PC-3 (cell line): ENCODE data around the gene TANGO2. TPM values are rescaled to one million over a fixed set of nuclear protein-coding genes. Genes with fewer than 3 reads are reported as not detected.

Experiments
- ATAC-seq: fragments of 200-7000 bp; cut with Tn5 transposase; 2 replicates; pipeline ENCODE4 v1.9.1; 2020; ENCODE audit warnings: mild to moderate bottlenecking, moderate library complexity
- BruUV-seq: library from RNA; stranded (reverse); fragments of 400-500 nt; replicated peaks from 2 replicates; lab custom pipeline; 2021; lab: Mats Ljungman, UMichigan
- CTCF ChIA-PET: fragments of 300-600 bp; sonication (Branson Sonifier 250); formaldehyde crosslinking; loops from one replicate; lab custom pipeline; 2022; ENCODE audit warnings: antibody characterized with exemption; lab: Charles Lee
- POLR2A ChIA-PET: fragments of 300-600 bp; sonication (Branson Sonifier 250); formaldehyde crosslinking; loops from one replicate; lab custom pipeline; 2022; ENCODE audit warnings: antibody characterized with exemption; ENCODE audit not compliant: unreplicated experiment; lab: Charles Lee
- DNase-seq: peaks from one replicate; pipeline ENCODE4 v3.0.0-alpha.2; 2015
- H2AFZ ChIP-seq: fragments of 300-600 bp; sonication (generic); 2 replicates; pipeline ENCODE4 v1.6.0; 2016; ENCODE audit warnings: antibody characterized with exemption, low read length
- H3F3A ChIP-seq: fragments of 300-600 bp; sonication (generic); one replicate; pipeline ENCODE4 v1.6.0; 2017; ENCODE audit warnings: antibody characterized with exemption, low read length, control low read depth, mild to moderate bottlenecking; ENCODE audit not compliant: unreplicated experiment
- H3K27ac ChIP-seq: fragments of 300-600 bp; sonication (generic); 2 replicates; pipeline ENCODE4 v1.5.1; 2016; ENCODE audit warnings: mild to moderate bottlenecking, low read length
- H3K27me3 ChIP-seq: fragments of 300-600 bp; sonication (generic); 2 replicates; pipeline ENCODE4 v1.6.1; 2016; ENCODE audit warnings: low read length, mixed read lengths
- H3K36me3 ChIP-seq: fragments of 300-600 bp; sonication (generic); 2 replicates; pipeline ENCODE4 v1.6.1; 2016; ENCODE audit warnings: low read depth, mixed run types, low read length, mixed read lengths
- H3K4me1 ChIP-seq: fragments of 300-600 bp; sonication (generic); 2 replicates; pipeline ENCODE4 v1.5.1; 2016; ENCODE audit warnings: low read length; ENCODE audit not compliant: insufficient read depth
- H3K4me2 ChIP-seq: fragments of 300-600 bp; sonication (generic); 2 replicates; pipeline ENCODE4 v1.6.0; 2016; ENCODE audit warnings: low read length
- H3K4me3 ChIP-seq: fragments of 300-600 bp; sonication (generic); 2 replicates; pipeline ENCODE4 v1.5.1; 2016; ENCODE audit warnings: mild to moderate bottlenecking, low read length, mixed read lengths
- H3K79me2 ChIP-seq: fragments of 300-600 bp; sonication (generic); 2 replicates; pipeline ENCODE4 v1.6.1; 2017; ENCODE audit warnings: low read length, mixed read lengths
- H3K9ac ChIP-seq: fragments of 300-600 bp; sonication (generic); 2 replicates; pipeline ENCODE4 v1.6.0; 2016; ENCODE audit warnings: mild to moderate bottlenecking, low read length
- H3K9me2 ChIP-seq: fragments of 300-600 bp; sonication (generic); replicated peaks from 2 replicates; pipeline ENCODE4 v1.6.1; 2016; ENCODE audit warnings: mixed run types, low read length, mixed read lengths
- H3K9me3 ChIP-seq: fragments of 300-600 bp; sonication (generic); 2 replicates; pipeline ENCODE4 v1.6.1; 2016; ENCODE audit warnings: low read length, mixed read lengths
- H4K20me1 ChIP-seq: fragments of 300-600 bp; sonication (generic); 2 replicates; pipeline ENCODE4 v1.6.1; 2016; ENCODE audit warnings: low read length, mixed read lengths
- EZH2 ChIP-seq: fragments of 300-600 bp; sonication (generic); IDR thresholded peaks from one replicate; pipeline ENCODE4 v1.6.1; 2017; ENCODE audit warnings: antibody characterized with exemption, mild to moderate bottlenecking, low read length; ENCODE audit not compliant: unreplicated experiment
- EZH2phosphoT487 ChIP-seq: fragments of 300-600 bp; sonication (generic); IDR thresholded peaks from 2 replicates; pipeline ENCODE4 v1.6.1; 2018; ENCODE audit warnings: mild to moderate bottlenecking, antibody characterized with exemption, low read length, borderline replicate concordance
- intact Hi-C: fragments of 100-400 bp; cut with micrococcal nuclease; formaldehyde crosslinking; loops from 2 replicates; pipeline ENCODE4 v1.9.0; 2023
- total RNA-seq: library from RNA; depleted of rRNA; stranded (reverse); fragments of >200 nt; gene quantifications from 2 replicates; pipeline ENCODE4 v1.2.3, GENCODE V29; 2014
- TF ChIP-seq, protein P1 (sequence below): fragments of 300-600 bp; sonication (generic); conservative IDR thresholded peaks from 2 replicates; pipeline ENCODE4 v1.5.1; 2017; ENCODE audit warnings: antibody characterized with exemption, low read depth, mild to moderate bottlenecking, low read length

Gene TANGO2
- total RNA-seq, 1 experiment from 2014 or later: 23.5 TPM

DNA sequence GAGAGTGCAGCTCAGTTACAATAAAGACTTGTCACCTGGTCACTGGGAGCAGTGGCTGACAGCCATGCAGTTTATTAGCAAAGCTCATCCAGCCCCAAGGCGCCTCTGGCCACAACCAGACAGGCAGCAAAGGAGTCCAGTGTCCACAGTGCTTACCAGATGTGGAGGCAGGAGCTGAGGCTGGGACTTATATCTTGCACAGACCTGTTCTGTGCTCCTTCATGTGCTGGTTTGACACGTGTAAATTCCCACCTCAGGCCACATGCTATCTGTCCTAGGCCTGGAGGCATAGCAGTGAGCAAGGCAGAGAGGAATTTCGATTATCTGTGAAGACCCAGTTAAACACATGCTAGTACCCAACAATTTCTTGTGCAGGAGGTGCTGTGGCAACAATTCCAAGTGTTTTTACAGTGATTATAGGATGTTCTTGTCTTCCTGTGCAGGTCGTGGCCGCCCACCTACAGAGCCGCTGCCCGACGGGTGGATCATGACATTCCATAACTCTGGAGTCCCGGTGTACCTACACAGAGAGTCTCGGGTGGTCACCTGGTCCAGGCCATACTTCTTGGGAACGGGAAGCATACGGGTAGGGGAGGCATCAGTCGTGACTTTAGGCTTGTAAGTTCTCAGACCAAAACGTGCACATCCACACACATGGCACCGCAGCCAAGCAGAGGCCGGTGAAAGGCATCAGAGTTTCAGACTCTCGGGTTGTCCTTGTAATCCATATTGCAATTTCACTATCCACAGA lies 68.5 kb downstream of the TANGO2 start:
- Histone ChIP-seq H3K9me3 (no peaks in the 10 kb centered on the region), H3K9me2 (no peaks in the 10 kb centered on the region), H2AFZ (no peak overlapping the region), H3K36me3 (peaks cover 81% of the 10 kb centered on the region), H3K4me3 (no peak overlapping the region), H3K79me2 (peaks cover 35% of the 10 kb centered on the region), H3K4me1 (no peaks in the 10 kb centered on the region), H3K27me3 (no peaks in the 10 kb centered on the region), H3K27ac (no peak overlapping the region), H3K9ac (no peak overlapping the region), H4K20me1 (peaks cover 19% of the 10 kb centered on the region), H3F3A (no peaks in the 10 kb centered on the region), H3K4me2 (no peak overlapping the region)
- no TSS peak for BruUV-seq
- POLR2A ChIA-PET: no interaction called here
- CTCF ChIA-PET: no interaction called here
- intact Hi-C loops: no loop called here
- ATAC-seq (no peak), DNase-seq (no peak)
- TF ChIP-seq, protein P1, sequence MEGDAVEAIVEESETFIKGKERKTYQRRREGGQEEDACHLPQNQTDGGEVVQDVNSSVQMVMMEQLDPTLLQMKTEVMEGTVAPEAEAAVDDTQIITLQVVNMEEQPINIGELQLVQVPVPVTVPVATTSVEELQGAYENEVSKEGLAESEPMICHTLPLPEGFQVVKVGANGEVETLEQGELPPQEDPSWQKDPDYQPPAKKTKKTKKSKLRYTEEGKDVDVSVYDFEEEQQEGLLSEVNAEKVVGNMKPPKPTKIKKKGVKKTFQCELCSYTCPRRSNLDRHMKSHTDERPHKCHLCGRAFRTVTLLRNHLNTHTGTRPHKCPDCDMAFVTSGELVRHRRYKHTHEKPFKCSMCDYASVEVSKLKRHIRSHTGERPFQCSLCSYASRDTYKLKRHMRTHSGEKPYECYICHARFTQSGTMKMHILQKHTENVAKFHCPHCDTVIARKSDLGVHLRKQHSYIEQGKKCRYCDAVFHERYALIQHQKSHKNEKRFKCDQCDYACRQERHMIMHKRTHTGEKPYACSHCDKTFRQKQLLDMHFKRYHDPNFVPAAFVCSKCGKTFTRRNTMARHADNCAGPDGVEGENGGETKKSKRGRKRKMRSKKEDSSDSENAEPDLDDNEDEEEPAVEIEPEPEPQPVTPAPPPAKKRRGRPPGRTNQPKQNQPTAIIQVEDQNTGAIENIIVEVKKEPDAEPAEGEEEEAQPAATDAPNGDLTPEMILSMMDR: no peak
- TF ChIP-seq EZH2 (no peak), EZH2phosphoT487 (no peak)

DNA sequence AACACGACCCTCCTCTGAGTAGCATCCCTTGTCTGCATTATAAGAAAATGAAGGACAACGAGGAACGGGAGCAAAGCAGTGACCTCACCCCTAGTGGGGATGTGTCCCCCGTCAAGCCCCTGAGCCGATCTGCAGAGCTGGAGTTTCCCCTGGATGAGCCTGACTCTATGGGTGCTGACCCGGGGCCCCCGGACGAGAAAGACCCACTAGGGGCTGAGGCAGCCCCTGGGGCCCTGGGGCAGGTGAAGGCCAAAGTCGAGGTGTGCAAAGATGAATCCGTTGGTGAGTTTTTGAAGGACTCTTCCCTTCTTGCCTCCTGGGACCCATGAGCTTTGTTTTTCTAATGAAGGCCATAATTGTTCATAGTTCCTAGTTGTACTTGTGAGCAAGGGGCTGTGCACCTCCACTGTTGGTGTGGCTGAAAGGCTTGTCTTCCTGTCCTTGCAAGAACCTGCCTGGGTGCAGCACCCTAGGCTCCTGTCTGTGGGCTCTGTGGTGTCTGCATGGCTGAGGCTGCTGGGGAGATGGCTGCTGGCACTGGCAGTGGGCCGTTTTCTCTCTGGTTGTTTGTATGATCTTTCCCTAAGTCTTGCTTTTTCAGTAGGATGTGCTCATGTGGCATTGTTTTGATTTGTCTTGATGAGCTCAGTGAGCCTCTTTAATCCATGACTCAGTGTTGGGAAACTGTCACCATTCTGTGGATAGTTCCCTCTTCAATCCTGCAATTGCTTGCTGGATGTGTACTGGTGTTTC lies 69.2 kb downstream of the TANGO2 start:
- Histone ChIP-seq H3K4me1 (no peaks in the 10 kb centered on the region), H2AFZ (no peak overlapping the region), H3K79me2 (peaks cover 27% of the 10 kb centered on the region), H3K27ac (no peak overlapping the region), H3F3A (no peaks in the 10 kb centered on the region), H4K20me1 (peaks cover 13% of the 10 kb centered on the region), H3K9me2 (no peaks in the 10 kb centered on the region), H3K4me3 (no peak overlapping the region), H3K36me3 (peaks cover 82% of the 10 kb centered on the region), H3K27me3 (no peaks in the 10 kb centered on the region), H3K9me3 (no peaks in the 10 kb centered on the region), H3K9ac (no peak overlapping the region), H3K4me2 (no peak overlapping the region)
- intact Hi-C loops: no loop called here
- CTCF ChIA-PET: no interaction called here
- DNase-seq (no peak), ATAC-seq (no peak)
- no TSS peak for BruUV-seq
- POLR2A ChIA-PET: no interaction called here
- TF ChIP-seq EZH2 (no peak), EZH2phosphoT487 (no peak)
- TF ChIP-seq, protein P1: no peak
